GM10266 (cell line): Measurements from ENCODE around the gene ATP11A.

Source experiments
- DNase-seq: peaks from one replicate; pipeline ENCODE4 v3.0.0; 2012; ENCODE audit errors: extremely low spot score
- TF ChIP-seq, protein P1 (sequence below): IDR thresholded peaks from 2 replicates; pipeline ENCODE4 v1.5.1; 2012; ENCODE audit warnings: mild to moderate bottlenecking, low read depth; ENCODE audit not compliant: control insufficient read depth, insufficient read depth; ENCODE audit errors: missing control alignments

The ATP11A gene

GRCh38 chr13:112824429-112824828 lies 134.6 kb downstream of the ATP11A start:
- no peak for DNase-seq
- TF ChIP-seq, protein P1, sequence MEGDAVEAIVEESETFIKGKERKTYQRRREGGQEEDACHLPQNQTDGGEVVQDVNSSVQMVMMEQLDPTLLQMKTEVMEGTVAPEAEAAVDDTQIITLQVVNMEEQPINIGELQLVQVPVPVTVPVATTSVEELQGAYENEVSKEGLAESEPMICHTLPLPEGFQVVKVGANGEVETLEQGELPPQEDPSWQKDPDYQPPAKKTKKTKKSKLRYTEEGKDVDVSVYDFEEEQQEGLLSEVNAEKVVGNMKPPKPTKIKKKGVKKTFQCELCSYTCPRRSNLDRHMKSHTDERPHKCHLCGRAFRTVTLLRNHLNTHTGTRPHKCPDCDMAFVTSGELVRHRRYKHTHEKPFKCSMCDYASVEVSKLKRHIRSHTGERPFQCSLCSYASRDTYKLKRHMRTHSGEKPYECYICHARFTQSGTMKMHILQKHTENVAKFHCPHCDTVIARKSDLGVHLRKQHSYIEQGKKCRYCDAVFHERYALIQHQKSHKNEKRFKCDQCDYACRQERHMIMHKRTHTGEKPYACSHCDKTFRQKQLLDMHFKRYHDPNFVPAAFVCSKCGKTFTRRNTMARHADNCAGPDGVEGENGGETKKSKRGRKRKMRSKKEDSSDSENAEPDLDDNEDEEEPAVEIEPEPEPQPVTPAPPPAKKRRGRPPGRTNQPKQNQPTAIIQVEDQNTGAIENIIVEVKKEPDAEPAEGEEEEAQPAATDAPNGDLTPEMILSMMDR, result no peak

DNA sequence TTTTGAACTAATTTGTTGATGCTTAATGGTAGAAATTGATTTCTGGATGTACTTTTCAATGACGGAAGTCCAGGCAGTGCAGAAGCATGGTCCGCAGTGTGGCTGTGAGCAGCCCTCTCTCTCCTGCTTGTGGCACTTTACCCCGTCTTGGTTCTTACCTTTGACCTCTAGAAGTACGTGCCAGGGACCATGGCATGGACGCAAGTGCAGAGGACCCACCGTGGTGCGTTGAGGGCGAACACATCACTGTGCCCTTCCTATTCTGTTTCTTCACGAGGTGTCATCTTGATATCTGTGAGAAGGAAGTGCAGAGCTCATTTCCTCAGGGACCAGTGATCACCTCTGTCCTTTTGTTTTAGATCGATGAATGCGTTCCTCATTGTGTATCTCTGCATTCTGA lies 135.2 kb downstream of the ATP11A start:
- no peak for DNase-seq
- TF ChIP-seq, protein P1, result no peak

DNA sequence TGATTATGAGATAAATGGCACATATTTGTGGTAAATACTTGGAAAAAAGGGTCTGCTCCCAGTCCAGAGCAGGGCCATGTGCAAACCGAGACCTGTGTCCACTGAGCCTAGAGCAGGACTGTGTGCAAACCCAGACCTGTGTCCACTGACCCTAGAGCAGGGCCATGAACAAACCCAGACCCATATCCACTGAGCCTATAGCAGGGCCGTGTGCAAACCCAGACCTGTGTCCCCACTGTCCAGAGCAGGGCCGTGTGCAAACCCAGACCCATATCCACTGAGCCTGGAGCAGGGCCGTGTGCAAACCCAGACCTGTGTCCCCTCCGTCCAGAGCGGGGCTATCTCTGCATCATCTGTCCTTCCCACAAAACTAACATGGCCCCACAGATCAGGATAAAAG lies 136.0 kb downstream of the ATP11A start:
- no peak for DNase-seq
- TF ChIP-seq, protein P1, result no peak

- TF ChIP-seq, protein P1, result no peak
- no peak for DNase-seq
These were observed 136.7 kb downstream of the ATP11A start for GRCh38 chr13:112826565-112826964.

DNA sequence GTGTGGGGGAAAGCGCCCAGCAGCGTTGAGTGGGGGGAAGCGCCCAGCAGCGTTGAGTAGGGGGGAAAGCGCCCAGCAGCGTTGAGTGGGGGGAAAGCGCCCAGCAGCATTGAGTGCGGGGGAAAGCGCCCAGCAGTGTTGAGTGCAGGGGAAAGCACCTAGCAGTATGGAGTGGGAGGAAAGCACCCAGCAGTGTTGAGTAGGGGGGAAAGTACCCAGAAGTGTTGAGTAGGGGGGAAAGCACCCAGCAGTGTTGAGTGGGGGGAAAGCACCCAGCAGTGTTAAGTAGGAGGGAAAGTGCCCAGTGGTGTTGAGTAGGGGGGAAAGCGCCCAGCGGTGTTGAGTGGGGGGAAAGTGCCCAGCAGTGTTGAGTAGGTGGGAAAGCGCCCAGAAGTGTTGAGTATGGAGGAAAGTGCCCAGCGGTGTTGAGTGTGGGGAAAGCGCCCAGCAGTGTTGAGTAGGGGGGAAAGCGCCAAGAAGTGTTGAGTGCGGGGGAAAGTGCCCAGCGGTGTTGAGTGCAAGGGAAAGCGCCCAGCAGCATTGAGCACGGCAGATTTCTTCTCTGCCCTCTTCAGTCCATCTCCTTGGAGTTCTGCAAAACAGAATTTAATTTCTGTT lies 138.4 kb downstream of the ATP11A start:
- TF ChIP-seq, protein P1, result no peak
- DNase-seq, result peak; percentile 72

- TF ChIP-seq, protein P1, result no peak
- DNase-seq, result no peak
These were observed 138.9 kb downstream of the ATP11A start for GRCh38 chr13:112828756-112829155.

DNA sequence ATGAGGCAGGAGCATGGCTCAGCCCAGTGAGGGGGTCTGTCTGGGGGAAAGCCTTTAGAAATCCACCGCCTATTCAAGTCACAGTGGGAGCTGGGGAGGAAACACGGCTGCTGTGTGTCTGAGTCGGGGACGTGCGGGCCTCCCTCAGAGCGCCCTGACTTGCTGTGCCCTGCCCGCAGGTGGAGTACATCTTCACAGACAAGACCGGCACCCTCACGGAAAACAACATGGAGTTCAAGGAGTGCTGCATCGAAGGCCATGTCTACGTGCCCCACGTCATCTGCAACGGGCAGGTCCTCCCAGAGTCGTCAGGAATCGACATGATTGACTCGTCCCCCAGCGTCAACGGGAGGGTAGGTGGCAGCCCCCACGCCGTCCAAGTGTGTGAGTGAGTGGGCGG lies 141.4 kb downstream of the ATP11A start:
- TF ChIP-seq, protein P1, result no peak
- no peak for DNase-seq
